Measurements from ENCODE around the gene PEAK1.

Gene PEAK1

DNA sequence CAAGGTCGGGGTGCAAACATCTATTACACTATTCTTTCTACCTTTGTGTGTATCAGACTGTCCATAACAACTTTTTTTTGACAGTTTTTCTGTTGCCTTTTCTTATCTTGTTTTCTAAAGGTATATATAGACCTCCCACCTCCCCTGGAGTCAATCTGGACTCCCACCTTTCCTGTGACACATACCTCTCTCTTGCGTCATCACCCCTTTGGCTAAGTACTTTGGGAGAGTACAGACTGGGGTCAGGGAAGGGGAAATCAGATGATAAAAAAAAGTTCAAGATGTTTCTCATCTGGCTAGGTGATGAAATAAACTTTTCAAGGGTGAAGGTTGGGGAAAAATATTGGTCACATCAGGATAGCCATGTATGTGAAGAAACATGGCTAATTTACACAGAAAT is 366.2 kb downstream of the PEAK1 start:
- TF ChIP-seq, protein P1, sequence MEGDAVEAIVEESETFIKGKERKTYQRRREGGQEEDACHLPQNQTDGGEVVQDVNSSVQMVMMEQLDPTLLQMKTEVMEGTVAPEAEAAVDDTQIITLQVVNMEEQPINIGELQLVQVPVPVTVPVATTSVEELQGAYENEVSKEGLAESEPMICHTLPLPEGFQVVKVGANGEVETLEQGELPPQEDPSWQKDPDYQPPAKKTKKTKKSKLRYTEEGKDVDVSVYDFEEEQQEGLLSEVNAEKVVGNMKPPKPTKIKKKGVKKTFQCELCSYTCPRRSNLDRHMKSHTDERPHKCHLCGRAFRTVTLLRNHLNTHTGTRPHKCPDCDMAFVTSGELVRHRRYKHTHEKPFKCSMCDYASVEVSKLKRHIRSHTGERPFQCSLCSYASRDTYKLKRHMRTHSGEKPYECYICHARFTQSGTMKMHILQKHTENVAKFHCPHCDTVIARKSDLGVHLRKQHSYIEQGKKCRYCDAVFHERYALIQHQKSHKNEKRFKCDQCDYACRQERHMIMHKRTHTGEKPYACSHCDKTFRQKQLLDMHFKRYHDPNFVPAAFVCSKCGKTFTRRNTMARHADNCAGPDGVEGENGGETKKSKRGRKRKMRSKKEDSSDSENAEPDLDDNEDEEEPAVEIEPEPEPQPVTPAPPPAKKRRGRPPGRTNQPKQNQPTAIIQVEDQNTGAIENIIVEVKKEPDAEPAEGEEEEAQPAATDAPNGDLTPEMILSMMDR (IDR thresholded peaks at IDR 0.05; ENCODE audit: insufficient read depth, low read length, poor library complexity, severe bottlenecking): no peak
- Histone ChIP-seq H3K4me3 (replicated peaks; ENCODE audit: low read depth, low read length) (no peak overlapping the region), H3K36me3 (ENCODE audit: control insufficient read depth, insufficient read depth, low read length) (peaks cover 4% of the 10 kb centered on the region; the same call in 1 of the 2 replicates), H3K27me3 (replicated peaks; ENCODE audit: control insufficient read depth, insufficient read depth, low read length) (no peaks in the 10 kb centered on the region)
- DNase-seq (ENCODE audit: extremely low read depth, insufficient read length): no peak

DNA sequence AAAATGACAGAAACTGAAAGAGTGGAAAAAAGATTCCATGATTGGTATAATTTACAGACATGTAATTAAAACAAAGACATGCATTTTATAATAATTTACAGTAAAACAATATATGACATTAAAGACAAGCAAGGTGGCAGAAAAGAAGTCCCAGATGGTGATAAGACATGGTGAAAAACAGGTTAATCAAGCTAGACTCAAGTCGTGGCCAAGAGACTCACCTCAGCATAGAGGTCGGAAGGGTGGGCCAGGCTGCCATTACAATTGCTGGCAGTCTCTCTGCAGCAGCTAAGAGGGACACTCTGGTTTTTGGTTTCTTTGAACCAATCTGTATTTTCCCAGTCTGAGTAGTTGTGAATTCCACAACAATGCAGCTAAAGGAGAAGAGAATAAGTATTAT is 367.3 kb downstream of the PEAK1 start:
- no peak for DNase-seq (ENCODE audit: extremely low read depth, insufficient read length)
- no peaks in the 10 kb centered on the region for H3K27me3 ChIP-seq (replicated peaks; ENCODE audit: control insufficient read depth, insufficient read depth, low read length)
- H3K4me3 ChIP-seq (replicated peaks; ENCODE audit: low read depth, low read length): no peak overlapping the region
- TF ChIP-seq, protein P1 (IDR thresholded peaks at IDR 0.05; ENCODE audit: insufficient read depth, low read length, poor library complexity, severe bottlenecking): no peak
- H3K36me3 ChIP-seq (ENCODE audit: control insufficient read depth, insufficient read depth, low read length): peaks cover 4% of the 10 kb centered on the region; the same call in 1 of the 2 replicates
